Lung (tissue), 12 donors: ENCODE data around the gene PLPP7. TPM values are rescaled to one million over a fixed set of nuclear protein-coding genes. Genes with fewer than 3 reads are reported as not detected.

Source experiments
- ATAC-seq: fragments of 200-7000 bp; cut with Tn5 transposase; one replicate; pipeline ENCODE4 v1.9.1; 2020; ENCODE audit warnings: moderate number of reproducible peaks; ENCODE audit not compliant: insufficient read depth, low FRiP score
- DNase-seq, 3 donors: peaks; one replicate each; pipeline ENCODE4 v3.0.0-alpha.2; 2013 to 2017
- H3K27ac ChIP-seq, 2 donors: one replicate each; pipeline ENCODE4 v1.5.1; 2013; ENCODE audit warnings: mild to moderate bottlenecking in 2 of 2, moderate library complexity in 2 of 2, control low read depth in 1 of 2, inconsistent platforms in 1 of 2, low read depth in 1 of 2, low read length in 1 of 2
- H3K27me3 ChIP-seq, 3 donors: one replicate each; pipeline ENCODE4 v1.5.1; 2013; ENCODE audit warnings: low read length in 2 of 3; ENCODE audit not compliant: control insufficient read depth in 3 of 3, insufficient read depth in 3 of 3
- H3K36me3 ChIP-seq, 4 donors: one replicate each; pipeline ENCODE4 v1.5.1; 2013; ENCODE audit warnings: low read length in 4 of 4, mild to moderate bottlenecking in 1 of 4, moderate library complexity in 1 of 4; ENCODE audit not compliant: control insufficient read depth in 4 of 4, insufficient read depth in 4 of 4
- H3K4me1 ChIP-seq, 5 donors: one replicate each; pipeline ENCODE4 v1.5.1; 2013; ENCODE audit warnings: low read length in 5 of 5, mild to moderate bottlenecking in 2 of 5, moderate library complexity in 1 of 5; ENCODE audit not compliant: control insufficient read depth in 5 of 5, insufficient read depth in 5 of 5
- H3K4me3 ChIP-seq: one replicate; pipeline ENCODE4 v1.5.1; 2013; ENCODE audit warnings: mild to moderate bottlenecking, control low read depth, moderate library complexity
- H3K9ac ChIP-seq, 2 donors: one replicate each; pipeline ENCODE4 v1.5.1; 2013; ENCODE audit warnings: low read length in 2 of 2, control low read depth in 1 of 2; ENCODE audit not compliant: insufficient read depth in 1 of 2
- H3K9me3 ChIP-seq, 4 donors: one replicate each; pipeline ENCODE4 v1.5.1; 2013; ENCODE audit warnings: low read length in 3 of 4, mild to moderate bottlenecking in 1 of 4, moderate library complexity in 1 of 4; ENCODE audit not compliant: control insufficient read depth in 4 of 4, insufficient read depth in 3 of 4
- WGBS, 2 donors: extraction: QIAGEN DNeasy Blood & Tissue Kit; methylation state at CpG; one replicate each; pipeline ENCODE4 v1.1.7; 2013; 5-methylcytosine and 5-hydroxymethylcytosine counted together
- polyA plus RNA-seq, 2 donors: library from polyadenylated mRNA; stranded (reverse); fragments of 200-250 nt; gene quantifications; one replicate each; pipeline ENCODE4 v1.2.1, GENCODE V29; 2013
- total RNA-seq, 2 donors: library from RNA; depleted of rRNA in 1 of 2; stranded (reverse); fragments of >200 nt in 1 of 2; gene quantifications; one replicate each; pipeline ENCODE4 v1.2.1, GENCODE V29; 2014 to 2021
- TF ChIP-seq, protein P1 (sequence below): IDR thresholded peaks from 2 replicates; pipeline ENCODE4 v1.5.1; 2012; ENCODE audit warnings: mild to moderate bottlenecking; ENCODE audit errors: control extremely low read depth, extremely low read depth
- donor health status: control.
- donor health status: control.
- donor health status: Bipolar disorder and iron deficiency.
- donor health status: healthy.
- donor health status: DM: yes; HTN: yes; CAD: no.

The PLPP7 gene
- total and polyA plus RNA-seq, 4 donors = 0.79 to 1.8 (median 1.1) TPM

DNA sequence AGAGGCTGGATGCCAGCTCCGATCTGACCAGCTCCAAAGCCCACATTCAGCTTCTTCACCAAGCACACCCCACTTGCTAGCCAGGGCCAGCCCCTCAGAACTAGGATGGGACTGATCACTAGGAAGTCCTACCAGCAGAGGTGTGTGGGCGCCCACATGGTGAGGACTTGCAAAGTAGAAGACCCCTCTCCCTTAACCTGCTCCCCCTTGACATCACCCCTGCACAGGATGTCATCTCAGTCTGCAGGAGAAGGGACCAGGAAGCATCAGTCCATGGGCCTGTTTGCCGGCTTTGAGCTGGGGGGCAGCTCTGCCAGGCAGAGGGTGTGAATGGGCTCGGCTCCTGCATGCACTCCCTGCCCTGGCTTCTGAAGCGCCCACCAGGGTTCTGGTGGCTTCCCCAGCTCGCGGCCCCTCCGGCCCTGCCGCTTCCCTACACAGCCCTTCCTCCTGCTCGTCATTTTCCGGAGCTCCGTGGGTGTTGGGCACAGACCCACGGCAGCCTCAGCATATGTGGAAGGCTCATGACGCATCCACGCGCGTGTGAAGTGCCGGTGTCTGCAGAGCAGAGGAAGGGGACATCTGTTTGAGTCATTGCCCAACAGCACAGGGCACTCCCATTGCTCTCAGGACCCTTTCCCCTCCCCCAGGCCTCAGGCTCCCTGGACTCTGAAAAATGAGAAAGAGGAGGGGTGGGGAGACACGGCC is 9.5 kb upstream of the PLPP7 start:
- no peak overlapping the region for H3K9ac ChIP-seq
- 57 to 59% methylated on average over 19 of the region's 19 CpGs for WGBS, 2 donors
- peaks cover 0 to 47% (median 31%) of the 10 kb centered on the region in 3 donors for H3K27me3 ChIP-seq
- peaks cover 0 to 10% (median 4%) of the 10 kb centered on the region in 5 donors for H3K4me1 ChIP-seq
- H3K4me3 ChIP-seq = no peak overlapping the region
- no peak overlapping the region for H3K27ac ChIP-seq
- no peaks in the 10 kb centered on the region for H3K9me3 ChIP-seq
- DNase-seq (no peak), ATAC-seq (no peak)
- TF ChIP-seq, protein P1, sequence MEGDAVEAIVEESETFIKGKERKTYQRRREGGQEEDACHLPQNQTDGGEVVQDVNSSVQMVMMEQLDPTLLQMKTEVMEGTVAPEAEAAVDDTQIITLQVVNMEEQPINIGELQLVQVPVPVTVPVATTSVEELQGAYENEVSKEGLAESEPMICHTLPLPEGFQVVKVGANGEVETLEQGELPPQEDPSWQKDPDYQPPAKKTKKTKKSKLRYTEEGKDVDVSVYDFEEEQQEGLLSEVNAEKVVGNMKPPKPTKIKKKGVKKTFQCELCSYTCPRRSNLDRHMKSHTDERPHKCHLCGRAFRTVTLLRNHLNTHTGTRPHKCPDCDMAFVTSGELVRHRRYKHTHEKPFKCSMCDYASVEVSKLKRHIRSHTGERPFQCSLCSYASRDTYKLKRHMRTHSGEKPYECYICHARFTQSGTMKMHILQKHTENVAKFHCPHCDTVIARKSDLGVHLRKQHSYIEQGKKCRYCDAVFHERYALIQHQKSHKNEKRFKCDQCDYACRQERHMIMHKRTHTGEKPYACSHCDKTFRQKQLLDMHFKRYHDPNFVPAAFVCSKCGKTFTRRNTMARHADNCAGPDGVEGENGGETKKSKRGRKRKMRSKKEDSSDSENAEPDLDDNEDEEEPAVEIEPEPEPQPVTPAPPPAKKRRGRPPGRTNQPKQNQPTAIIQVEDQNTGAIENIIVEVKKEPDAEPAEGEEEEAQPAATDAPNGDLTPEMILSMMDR = no peak
- H3K36me3 ChIP-seq = no peaks in the 10 kb centered on the region

DNA sequence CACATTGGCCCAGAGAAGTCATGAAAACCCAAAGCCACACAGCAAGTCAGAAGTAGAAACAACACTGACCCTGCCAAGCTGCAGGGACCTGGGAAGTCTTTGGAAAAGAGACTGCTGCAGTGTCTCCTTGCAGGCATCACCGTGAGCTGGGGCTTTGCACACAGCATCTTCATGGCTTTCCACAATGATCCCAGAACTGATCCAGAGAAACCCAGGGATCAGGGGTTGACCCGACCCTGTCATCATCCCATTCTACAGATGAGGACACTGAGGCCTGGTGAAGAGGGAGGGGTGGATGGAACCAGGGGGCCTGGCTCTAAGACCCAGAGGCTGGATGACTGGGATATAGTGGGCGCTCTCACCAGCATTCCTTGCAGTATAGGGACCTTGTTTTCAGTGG is 8.9 kb upstream of the PLPP7 start:
- ATAC-seq = no peak
- DNase-seq = no peak
- Histone ChIP-seq H3K36me3 (no peaks in the 10 kb centered on the region), H3K9me3 (no peaks in the 10 kb centered on the region), H3K4me3 (no peak overlapping the region), H3K27me3 (peaks cover 0 to 41% (median 26%) of the 10 kb centered on the region in 3 donors), H3K4me1 (peaks cover 0 to 10% (median 4%) of the 10 kb centered on the region in 5 donors), H3K27ac (no peak overlapping the region), H3K9ac (no peak overlapping the region)
- 83 to 93% methylated on average over 3 of the region's 3 CpGs for WGBS, 2 donors
- TF ChIP-seq, protein P1 = no peak

DNA sequence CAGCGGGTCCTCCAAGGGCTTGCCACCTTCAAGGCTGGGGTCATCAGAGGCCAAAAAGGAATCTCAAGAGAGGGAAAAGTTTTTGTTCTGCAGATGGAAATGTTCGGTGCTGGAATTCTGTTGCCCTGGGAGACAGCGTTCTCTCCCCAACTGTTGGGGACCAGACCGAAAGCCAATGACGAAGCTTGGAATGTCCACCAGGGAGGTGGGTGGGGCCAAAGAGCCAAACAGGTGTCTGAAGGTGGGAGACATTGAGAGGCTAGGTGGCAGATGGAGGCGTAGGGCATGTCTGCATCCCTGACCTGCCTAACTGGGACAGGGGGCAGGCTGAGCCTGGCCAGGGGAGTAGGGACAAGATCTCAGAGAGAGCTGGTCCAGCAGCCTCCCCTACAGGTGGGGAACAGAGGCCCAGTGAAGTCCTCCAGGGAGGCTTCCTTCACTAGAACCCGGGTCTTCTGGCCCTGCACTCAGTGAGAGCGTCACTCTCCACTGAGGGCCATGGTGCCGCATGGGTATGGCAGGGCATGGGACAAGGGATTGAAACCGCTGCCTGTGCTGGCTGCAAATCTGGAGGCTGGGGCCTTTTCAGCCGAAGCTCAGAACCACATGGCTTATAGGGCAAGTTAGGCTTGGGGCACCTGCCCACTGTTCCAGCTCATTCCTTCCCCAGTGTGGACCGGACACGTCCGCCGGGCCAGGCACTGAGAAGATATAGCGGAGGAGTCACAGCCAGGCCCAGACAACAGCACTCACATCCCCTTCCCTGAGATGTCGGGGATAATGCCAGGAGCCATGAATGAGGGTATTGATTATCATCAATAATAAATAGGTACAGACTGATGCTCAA is 8.2 kb upstream of the PLPP7 start:
- DNase-seq = no peak
- 83 to 86% methylated on average over 17 of the region's 17 CpGs for WGBS, 2 donors
- H3K27me3 ChIP-seq = peaks cover 0 to 34% (median 22%) of the 10 kb centered on the region in 3 donors
- H3K4me1 ChIP-seq = peaks cover 0 to 7% (median 3%) of the 10 kb centered on the region in 5 donors
- no peaks in the 10 kb centered on the region for H3K36me3 ChIP-seq
- TF ChIP-seq, protein P1 = no peak
- H3K4me3 ChIP-seq = no peak overlapping the region
- ATAC-seq = no peak
- H3K9ac ChIP-seq = no peak overlapping the region
- no peaks in the 10 kb centered on the region for H3K9me3 ChIP-seq
- no peak overlapping the region for H3K27ac ChIP-seq
